Mesenchymal stem cell (in vitro differentiated cells and primary cell): ENCODE data around the gene CHIC2.

Source experiments
- DNase-seq: peaks from one replicate; pipeline ENCODE4 v3.0.0-alpha.2; 2013
- H2AFZ ChIP-seq: one replicate; pipeline ENCODE4 v1.6.1; 2013; ENCODE audit warnings: low read depth, mild to moderate bottlenecking, control low read depth, inconsistent platforms, low read length, moderate library complexity
- H2AK5ac ChIP-seq: 2 replicates; pipeline ENCODE4 v1.6.1; 2013; ENCODE audit warnings: low read length, moderate library complexity, mild to moderate bottlenecking, inconsistent platforms; ENCODE audit not compliant: severe bottlenecking
- H2BK120ac ChIP-seq: one replicate; pipeline ENCODE4 v1.6.1; 2013; ENCODE audit warnings: low read depth, mild to moderate bottlenecking, inconsistent platforms, low read length, moderate library complexity
- H2BK12ac ChIP-seq, 2 experiments: one replicate each; pipeline ENCODE4 v1.6.1; 2013; ENCODE audit warnings: inconsistent platforms in 2 of 2, low read length in 2 of 2, mild to moderate bottlenecking in 2 of 2, moderate library complexity in 2 of 2, control low read depth in 1 of 2
- H2BK15ac ChIP-seq: one replicate; pipeline ENCODE4 v1.6.1; 2013; ENCODE audit warnings: mild to moderate bottlenecking, low read depth, inconsistent platforms; ENCODE audit not compliant: poor library complexity, severe bottlenecking
- H2BK5ac ChIP-seq: 2 replicates; pipeline ENCODE4 v1.6.1; 2013; ENCODE audit warnings: low read depth, mild to moderate bottlenecking, low read length, control low read depth, inconsistent platforms; ENCODE audit not compliant: poor library complexity, severe bottlenecking
- H3K14ac ChIP-seq, 2 experiments: one replicate each; pipeline ENCODE4 v1.6.1; 2013; ENCODE audit warnings: inconsistent platforms in 2 of 2, low read length in 2 of 2, control low read depth in 1 of 2, mild to moderate bottlenecking in 1 of 2, moderate library complexity in 1 of 2
- H3K18ac ChIP-seq, 2 experiments: one replicate each; pipeline ENCODE4 v1.6.1; 2013; ENCODE audit warnings: inconsistent platforms in 2 of 2, low read length in 2 of 2, control low read depth in 1 of 2, low read depth in 1 of 2, mild to moderate bottlenecking in 1 of 2
- H3K23ac ChIP-seq, 2 experiments: one replicate each; pipeline ENCODE4 v1.6.1; 2013; ENCODE audit warnings: inconsistent platforms in 2 of 2, low read length in 2 of 2, mild to moderate bottlenecking in 2 of 2, moderate library complexity in 2 of 2, control low read depth in 1 of 2
- H3K27ac ChIP-seq: 2 replicates; pipeline ENCODE4 v1.5.1; 2013; ENCODE audit warnings: mild to moderate bottlenecking, moderate library complexity, low read length, control low read depth, inconsistent platforms; ENCODE audit not compliant: poor library complexity, severe bottlenecking
- H3K27me3 ChIP-seq, 2 experiments: 2 replicates each; pipeline versions ENCODE4 v1.6.1 to v1.7.0; 2013; ENCODE audit warnings: low read length in 2 of 2, mild to moderate bottlenecking in 2 of 2, moderate library complexity in 2 of 2, control low read depth in 1 of 2, inconsistent platforms in 1 of 2; ENCODE audit not compliant: control insufficient read depth in 1 of 2, insufficient read depth in 1 of 2
- H3K36me3 ChIP-seq, 2 experiments: 2 replicates each; pipeline versions ENCODE4 v1.6.1 to v1.7.0; 2013; ENCODE audit warnings: low read length in 2 of 2, control low read depth in 1 of 2, inconsistent platforms in 1 of 2, low read depth in 1 of 2, mild to moderate bottlenecking in 1 of 2; ENCODE audit not compliant: insufficient read depth in 2 of 2, control insufficient read depth in 1 of 2
- H3K4ac ChIP-seq, 2 experiments: one replicate each; pipeline ENCODE4 v1.6.1; 2013; ENCODE audit warnings: inconsistent platforms in 2 of 2, low read length in 2 of 2, mild to moderate bottlenecking in 2 of 2, moderate library complexity in 2 of 2, control low read depth in 1 of 2, low read depth in 1 of 2
- H3K4me1 ChIP-seq: 2 replicates; pipeline ENCODE4 v1.6.1; 2013; ENCODE audit warnings: low read depth, low read length, control low read depth; ENCODE audit not compliant: control insufficient read depth, insufficient read depth
- H3K4me2 ChIP-seq: 2 replicates; pipeline ENCODE4 v1.6.1; 2013; ENCODE audit warnings: low read length, mild to moderate bottlenecking, inconsistent platforms; ENCODE audit not compliant: poor library complexity, severe bottlenecking
- H3K4me3 ChIP-seq, 2 experiments: 2 replicates each; pipeline versions ENCODE4 v1.5.1 to v1.7.0; 2013; ENCODE audit warnings: low read length in 2 of 2, mild to moderate bottlenecking in 2 of 2, control low read depth in 1 of 2, low read depth in 1 of 2; ENCODE audit not compliant: insufficient read depth in 1 of 2
- H3K79me1 ChIP-seq: replicated peaks from 2 replicates; pipeline ENCODE4 v1.6.1; 2013; ENCODE audit warnings: mild to moderate bottlenecking, control low read depth, low read length, inconsistent platforms; ENCODE audit not compliant: poor library complexity, severe bottlenecking
- H3K9ac ChIP-seq: 2 replicates; pipeline ENCODE4 v1.7.0; 2013; ENCODE audit warnings: mild to moderate bottlenecking, low read length, moderate library complexity
- H3K9me3 ChIP-seq: 2 replicates; pipeline ENCODE4 v1.7.0; 2013; ENCODE audit warnings: mild to moderate bottlenecking, low read length; ENCODE audit not compliant: control insufficient read depth
- H4K8ac ChIP-seq: one replicate; pipeline ENCODE4 v1.6.1; 2013; ENCODE audit warnings: inconsistent platforms, mild to moderate bottlenecking, low read length, moderate library complexity
- H4K91ac ChIP-seq: one replicate; pipeline ENCODE4 v1.6.1; 2013; ENCODE audit warnings: mild to moderate bottlenecking, low read length, inconsistent platforms
- WGBS: methylation state at CpG from one replicate; pipeline ENCODE4 v1.1.7; 2013; ENCODE audit warnings: mixed read lengths; 5-methylcytosine and 5-hydroxymethylcytosine counted together

The CHIC2 gene

DNA sequence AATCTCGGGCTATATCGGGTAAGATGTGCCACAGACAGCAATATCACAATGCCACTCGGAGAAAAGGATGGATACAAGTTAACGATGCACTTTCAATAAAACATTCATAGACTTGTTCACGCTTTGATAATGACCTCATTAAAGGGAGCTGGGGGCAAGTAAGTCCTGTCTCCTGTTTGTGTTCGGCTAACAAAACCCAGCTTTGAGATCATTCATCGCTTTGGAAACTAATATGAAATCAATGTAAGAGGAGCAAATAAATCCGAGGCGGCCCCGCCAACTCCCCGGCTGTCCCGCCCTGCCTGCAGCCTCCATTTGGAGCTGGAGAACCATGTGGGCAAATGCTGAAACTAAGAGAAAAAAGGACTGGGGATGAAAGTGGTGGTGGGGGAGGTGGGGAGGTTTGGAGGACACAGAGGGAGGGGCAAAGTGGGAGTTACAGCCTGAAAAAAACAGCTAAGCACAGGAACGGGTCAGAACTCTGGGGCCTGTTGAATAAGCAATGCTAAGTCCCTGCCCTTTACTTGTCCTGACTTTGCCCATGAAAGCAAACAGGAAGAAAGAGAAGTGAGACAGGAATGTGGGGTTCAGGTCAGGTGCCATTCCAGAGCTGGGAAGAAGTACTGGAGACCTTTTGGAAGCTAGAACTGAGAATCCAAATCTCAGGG is 32.0 kb upstream of the CHIC2 start:
- H3K36me3 ChIP-seq: no peaks in the 10 kb centered on the region
- no peak overlapping the region for H3K4me3 ChIP-seq
- H2BK15ac ChIP-seq: no peak overlapping the region
- H2BK5ac ChIP-seq: no peak overlapping the region
- no peak overlapping the region for H4K91ac ChIP-seq
- 44% methylated on average over 13 of the region's 13 CpGs for WGBS
- no peak overlapping the region for H3K27ac ChIP-seq
- H4K8ac ChIP-seq: no peak overlapping the region
- H3K79me1 ChIP-seq: no peaks in the 10 kb centered on the region
- H2AK5ac ChIP-seq: no peak overlapping the region
- H3K4ac ChIP-seq: no peak overlapping the region
- H2AFZ ChIP-seq: no peak overlapping the region
- no peak overlapping the region for H3K23ac ChIP-seq
- DNase-seq: no peak
- no peak overlapping the region for H2BK12ac ChIP-seq
- no peak overlapping the region for H3K14ac ChIP-seq
- no peak overlapping the region for H3K9ac ChIP-seq
- H3K18ac ChIP-seq: no peak overlapping the region
- no peak overlapping the region for H2BK120ac ChIP-seq
- no peak overlapping the region for H3K4me2 ChIP-seq
- no peaks in the 10 kb centered on the region for H3K9me3 ChIP-seq
- peaks cover 76 to 93% of the 10 kb centered on the region in 2 experiments for H3K27me3 ChIP-seq
- H3K4me1 ChIP-seq: peaks cover 28% of the 10 kb centered on the region

DNA sequence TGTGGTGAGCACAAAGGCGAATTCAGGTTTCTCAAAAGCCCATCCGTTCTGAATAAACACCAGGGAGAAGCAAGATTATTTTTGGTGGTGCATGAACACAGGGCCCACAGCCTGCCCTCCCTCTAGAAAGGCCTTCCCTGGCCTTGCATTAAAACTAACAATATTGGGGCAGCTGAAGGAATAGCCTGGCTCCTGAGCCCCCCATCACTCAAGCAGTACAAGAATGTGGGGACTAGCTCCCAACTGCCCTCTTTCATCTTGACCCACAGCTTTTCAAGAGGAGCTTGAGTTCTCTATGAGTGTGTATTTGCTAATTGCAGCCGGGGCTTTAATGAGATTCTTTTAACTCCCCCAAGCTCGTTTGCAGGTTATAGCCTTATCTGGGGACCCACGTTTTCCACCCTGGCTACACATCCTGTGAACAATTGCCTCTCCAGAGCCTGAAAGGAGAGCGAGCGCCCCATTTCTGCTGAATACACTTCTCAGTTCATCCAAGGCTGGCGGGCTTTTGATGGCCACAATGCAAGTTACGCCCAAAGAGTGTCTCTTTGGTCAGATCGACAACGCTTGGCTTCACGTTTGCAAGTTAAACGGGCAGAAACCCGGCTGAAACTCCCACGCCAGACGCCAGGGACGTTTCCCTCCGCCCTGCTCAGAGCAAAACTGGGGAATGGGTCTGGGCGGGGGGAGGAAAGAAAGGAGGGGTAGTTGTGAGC is 30.9 kb upstream of the CHIC2 start:
- Histone ChIP-seq H3K27me3 (peaks cover 65 to 81% of the 10 kb centered on the region in 2 experiments), H3K4me2 (no peak overlapping the region)

DNA sequence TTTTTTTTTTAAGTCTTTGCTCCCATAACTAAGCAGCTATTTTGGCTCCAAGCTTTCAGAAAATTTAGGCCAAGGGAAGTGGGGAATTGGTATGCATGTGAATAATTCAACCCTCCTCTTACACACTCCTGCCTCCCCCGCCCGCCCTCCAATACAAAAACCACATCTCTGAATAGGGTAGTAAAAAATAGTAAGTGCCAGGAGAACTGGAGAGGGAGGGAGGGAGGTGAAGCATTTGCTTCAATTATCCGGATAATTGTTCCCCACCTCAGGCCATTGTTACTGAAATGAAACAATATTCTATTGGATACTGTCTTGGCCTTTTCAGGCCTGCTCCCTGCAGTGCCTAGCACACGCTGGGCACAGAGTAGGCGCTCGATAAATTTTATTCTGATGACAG is 30.0 kb upstream of the CHIC2 start:
- no peak overlapping the region for H2BK120ac ChIP-seq
- H3K4me2 ChIP-seq: no peak overlapping the region
- no peak overlapping the region for H3K4me3 ChIP-seq
- peaks cover 58 to 73% of the 10 kb centered on the region in 2 experiments for H3K27me3 ChIP-seq
- H3K14ac ChIP-seq: no peak overlapping the region
- H2AK5ac ChIP-seq: no peak overlapping the region
- no peak for DNase-seq
- H2AFZ ChIP-seq: no peak overlapping the region
- no peak overlapping the region for H2BK5ac ChIP-seq
- peaks cover 17% of the 10 kb centered on the region for H3K4me1 ChIP-seq
- no peak overlapping the region for H3K18ac ChIP-seq
- no peaks in the 10 kb centered on the region for H3K36me3 ChIP-seq
- H3K9me3 ChIP-seq: no peaks in the 10 kb centered on the region
- no peak overlapping the region for H3K23ac ChIP-seq
- H2BK12ac ChIP-seq: no peak overlapping the region
- 72% methylated on average over 3 of the region's 6 CpGs for WGBS
- H3K4ac ChIP-seq: no peak overlapping the region
- no peak overlapping the region for H3K9ac ChIP-seq
- no peak overlapping the region for H2BK15ac ChIP-seq
- H3K79me1 ChIP-seq: no peaks in the 10 kb centered on the region
- H4K91ac ChIP-seq: no peak overlapping the region
- no peak overlapping the region for H4K8ac ChIP-seq
- no peak overlapping the region for H3K27ac ChIP-seq

More for the DNA sequence above, 30.9 kb upstream of the CHIC2 start:
- H3K14ac ChIP-seq: no peak overlapping the region
- DNase-seq: no peak
- H2BK5ac ChIP-seq: no peak overlapping the region
- H2BK15ac ChIP-seq: no peak overlapping the region
- H3K9me3 ChIP-seq: no peaks in the 10 kb centered on the region
- no peak overlapping the region for H2BK120ac ChIP-seq
- H4K8ac ChIP-seq: no peak overlapping the region
- no peak overlapping the region for H3K9ac ChIP-seq
- H3K18ac ChIP-seq: no peak overlapping the region
- WGBS: 22% methylated on average over 18 of the region's 19 CpGs
- no peak overlapping the region for H3K4ac ChIP-seq
- H3K36me3 ChIP-seq: no peaks in the 10 kb centered on the region
- H4K91ac ChIP-seq: no peak overlapping the region
- no peak overlapping the region for H2AFZ ChIP-seq
- H3K4me1 ChIP-seq: peaks cover 24% of the 10 kb centered on the region
- no peak overlapping the region for H3K27ac ChIP-seq
- H3K79me1 ChIP-seq: no peaks in the 10 kb centered on the region
- H2BK12ac ChIP-seq: no peak overlapping the region
- no peak overlapping the region for H3K4me3 ChIP-seq
- no peak overlapping the region for H2AK5ac ChIP-seq
- H3K23ac ChIP-seq: no peak overlapping the region

DNA sequence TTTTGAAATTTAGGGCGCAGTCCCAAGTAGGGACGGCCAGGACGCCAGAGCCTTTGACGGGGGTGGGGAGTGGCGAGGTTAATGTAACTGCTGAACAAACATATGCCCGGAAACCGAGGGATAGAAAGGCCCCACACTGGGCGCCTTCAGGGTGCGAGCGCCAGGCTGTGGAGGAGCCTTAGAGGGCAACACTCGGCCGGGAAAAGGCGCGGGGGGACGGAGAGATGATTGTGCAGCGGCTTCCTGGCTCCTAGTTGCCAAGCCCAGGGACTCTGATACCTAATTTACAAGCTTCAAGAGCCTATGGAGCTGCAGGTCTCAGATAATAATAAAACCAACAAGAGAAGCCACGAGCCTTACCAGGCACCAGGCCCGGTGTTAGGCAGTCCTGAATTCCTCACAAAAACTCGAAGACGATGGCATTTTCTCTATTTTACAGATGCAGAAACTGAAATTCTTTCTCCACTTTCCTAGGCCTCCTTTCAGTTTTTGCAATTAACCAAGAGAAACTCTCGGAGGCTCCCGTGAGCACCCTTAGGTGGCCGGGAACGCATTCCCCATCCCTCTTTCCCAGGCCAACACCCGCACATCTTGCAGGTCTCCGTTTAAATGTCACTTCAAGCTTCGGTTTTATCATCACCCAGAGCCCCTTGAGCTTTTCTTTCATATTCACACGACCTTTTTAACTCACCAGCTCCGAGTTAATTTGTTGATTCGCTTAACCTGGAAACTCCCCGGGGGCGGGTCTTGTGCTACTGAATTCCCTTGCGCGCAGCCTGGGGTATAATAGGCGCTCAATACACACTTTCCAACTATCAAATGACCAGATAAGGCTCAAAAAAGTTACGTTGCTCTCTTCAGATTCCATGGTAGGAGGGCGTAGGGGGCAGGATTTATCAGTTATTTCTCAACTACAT is 29.2 kb upstream of the CHIC2 start:
- Histone ChIP-seq H3K23ac (no peak overlapping the region), H3K4me1 (peaks cover 14% of the 10 kb centered on the region), H3K79me1 (no peaks in the 10 kb centered on the region), H3K27ac (no peak overlapping the region), H2AFZ (no peak overlapping the region), H3K9me3 (no peaks in the 10 kb centered on the region), H2AK5ac (no peak overlapping the region), H3K4me2 (no peak overlapping the region), H4K8ac (no peak overlapping the region), H2BK15ac (no peak overlapping the region), H2BK12ac (no peak overlapping the region), H3K36me3 (no peaks in the 10 kb centered on the region), H2BK120ac (no peak overlapping the region), H4K91ac (no peak overlapping the region), H3K9ac (no peak overlapping the region), H2BK5ac (no peak overlapping the region), H3K4ac (no peak overlapping the region), H3K18ac (no peak overlapping the region), H3K4me3 (no peak overlapping the region), H3K14ac (no peak overlapping the region), H3K27me3 (peaks cover 49 to 65% of the 10 kb centered on the region in 2 experiments)
- no peak for DNase-seq
- WGBS: 20% methylated on average over 37 of the region's 37 CpGs
